GM13976 (cell line): ENCODE results near the gene SSC5D.

Source experiments
- DNase-seq: peaks from one replicate; pipeline ENCODE4 v3.0.0; 2012; ENCODE audit warnings: low spot score
- CTCF ChIP-seq: IDR thresholded peaks from 2 replicates; pipeline ENCODE4 v1.5.1; 2012; ENCODE audit warnings: borderline replicate concordance, mild to moderate bottlenecking; ENCODE audit not compliant: insufficient read depth; ENCODE audit errors: extremely low read depth, missing control alignments, control extremely low read depth
- in situ Hi-C: fragments of 300-500 bp; cut with MboI; formaldehyde crosslinking; loops from one replicate; pipeline ENCODE4 v1.12.0; 2022; ENCODE audit warnings: low sequenced_read_pairs, mixed read lengths, inconsistent platforms; ENCODE audit not compliant: unreplicated experiment

SSC5D gene

GRCh38 chr19:55525289-55526101, 37.3 kb downstream of the SSC5D start:
- no peak for DNase-seq
- in situ Hi-C loops = no loop called here
- TF ChIP-seq CTCF = no peak

DNA sequence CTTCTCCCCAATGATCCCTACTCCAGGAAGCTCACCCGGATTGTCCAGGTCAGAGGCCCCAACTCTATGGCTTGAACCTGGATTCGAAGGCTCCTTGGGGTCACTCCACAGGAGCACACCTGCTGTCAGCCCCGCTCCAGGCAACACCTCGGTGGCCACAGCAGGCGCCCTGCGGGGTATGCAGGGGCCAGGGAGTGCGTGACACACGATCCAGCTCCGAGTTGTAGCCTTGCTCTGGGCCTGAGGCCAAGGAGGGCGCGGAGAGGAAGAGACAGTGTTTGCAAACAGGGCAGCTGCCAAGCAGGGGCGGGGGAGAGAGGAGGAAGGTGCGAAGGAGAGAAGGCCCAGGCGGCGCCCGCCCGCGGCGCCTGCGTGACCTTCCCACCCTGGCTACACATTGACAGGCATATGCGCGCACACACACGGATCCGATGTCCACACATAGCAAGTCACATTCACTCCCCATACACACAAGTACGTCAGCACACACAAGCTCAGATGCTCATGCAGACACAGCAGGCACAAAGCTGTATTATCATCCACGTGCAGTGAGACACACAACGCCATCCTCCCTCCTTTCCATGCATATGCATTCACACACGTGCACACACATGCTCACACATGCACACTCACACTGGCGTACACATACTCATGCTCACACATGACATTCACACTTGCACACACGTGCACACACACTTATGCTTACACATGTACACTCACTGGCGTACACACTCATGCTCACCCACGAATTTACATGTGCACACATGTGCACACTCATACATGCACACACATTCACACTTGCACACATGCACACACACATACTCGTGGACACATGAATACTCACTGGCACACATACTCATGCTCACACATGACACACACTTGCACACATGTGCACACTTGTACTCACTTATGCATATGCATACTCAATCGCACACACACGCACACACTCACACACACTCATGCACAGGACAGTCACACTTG, 38.3 kb downstream of the SSC5D start:
- DNase-seq = no peak
- in situ Hi-C loops = no loop called here
- TF ChIP-seq CTCF = no peak

DNA sequence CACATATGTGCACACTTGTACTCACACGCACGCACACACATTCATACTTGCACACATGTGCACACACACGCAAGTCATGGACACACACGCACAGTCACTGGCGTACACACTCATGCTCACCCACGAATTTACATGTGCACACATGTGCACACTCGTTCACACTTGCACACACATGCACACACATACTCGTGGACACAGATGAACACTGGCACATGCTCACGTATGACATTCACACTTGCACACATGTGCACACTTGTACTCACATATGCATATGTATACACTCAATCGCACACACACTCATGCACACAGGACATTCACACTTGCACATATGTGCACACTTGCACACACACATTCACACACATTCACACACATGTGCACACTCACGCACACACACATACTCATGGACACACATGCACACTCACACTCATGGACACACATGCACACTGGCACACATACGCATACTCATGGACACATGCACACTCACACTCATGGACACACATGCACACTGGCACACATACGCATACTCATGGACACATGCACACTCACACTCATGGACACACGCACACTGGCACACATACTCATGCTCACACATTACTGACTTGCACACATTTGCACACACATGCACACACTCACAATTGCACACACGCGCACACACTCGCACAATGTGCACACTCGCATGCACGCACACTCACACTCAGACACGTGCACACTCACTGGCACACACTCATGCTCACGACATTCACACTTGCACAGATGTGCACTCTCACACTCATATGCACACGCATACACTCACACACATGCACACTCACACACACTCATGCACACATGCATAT, 39.2 kb downstream of the SSC5D start:
- no peak for TF ChIP-seq CTCF

GRCh38 chr19:55528030-55528803, 40.0 kb downstream of the SSC5D start:
- in situ Hi-C loops = no loop called here
- TF ChIP-seq CTCF = no peak
- no peak for DNase-seq

More for the DNA sequence above, 39.2 kb downstream of the SSC5D start:
- in situ Hi-C loops = no loop called here
- no peak for DNase-seq

- in situ Hi-C loops = no loop called here
- TF ChIP-seq CTCF = no peak
Observed at GRCh38 chr19:55529636-55530234, 41.5 kb downstream of the SSC5D start.

More at GRCh38 chr19:55529636-55530234, 41.5 kb downstream of the SSC5D start:
- no peak for DNase-seq
